ENCODE data around the gene SYDE1. TPM values are rescaled to one million over a fixed set of nuclear protein-coding genes. Genes with fewer than 3 reads are reported as not detected.

The SYDE1 gene
- total RNA-seq, 4 donors from 2014 or later = 10.9 to 35.2 (median 18.0) TPM

GRCh38 chr19:15111758-15112157 lies 4.6 kb downstream of the SYDE1 start:
- TF ChIP-seq CTCF (IDR thresholded peaks at IDR 0.05; ENCODE audit: low read depth) = no peak

- no peak for TF ChIP-seq CTCF (IDR thresholded peaks at IDR 0.05; ENCODE audit: low read depth)
These were observed 5.2 kb downstream of the SYDE1 start for GRCh38 chr19:15112385-15112784.

- TF ChIP-seq CTCF (IDR thresholded peaks at IDR 0.05; ENCODE audit: low read depth) = no peak
These were observed 6.3 kb downstream of the SYDE1 start for GRCh38 chr19:15113245-15114152.

GRCh38 chr19:15114153-15114540 lies 6.9 kb downstream of the SYDE1 start:
- TF ChIP-seq CTCF (IDR thresholded peaks at IDR 0.05; ENCODE audit: low read depth) = no peak

GRCh38 chr19:15115080-15115479 lies 7.9 kb downstream of the SYDE1 start:
- TF ChIP-seq CTCF (IDR thresholded peaks at IDR 0.05; ENCODE audit: low read depth) = no peak

DNA sequence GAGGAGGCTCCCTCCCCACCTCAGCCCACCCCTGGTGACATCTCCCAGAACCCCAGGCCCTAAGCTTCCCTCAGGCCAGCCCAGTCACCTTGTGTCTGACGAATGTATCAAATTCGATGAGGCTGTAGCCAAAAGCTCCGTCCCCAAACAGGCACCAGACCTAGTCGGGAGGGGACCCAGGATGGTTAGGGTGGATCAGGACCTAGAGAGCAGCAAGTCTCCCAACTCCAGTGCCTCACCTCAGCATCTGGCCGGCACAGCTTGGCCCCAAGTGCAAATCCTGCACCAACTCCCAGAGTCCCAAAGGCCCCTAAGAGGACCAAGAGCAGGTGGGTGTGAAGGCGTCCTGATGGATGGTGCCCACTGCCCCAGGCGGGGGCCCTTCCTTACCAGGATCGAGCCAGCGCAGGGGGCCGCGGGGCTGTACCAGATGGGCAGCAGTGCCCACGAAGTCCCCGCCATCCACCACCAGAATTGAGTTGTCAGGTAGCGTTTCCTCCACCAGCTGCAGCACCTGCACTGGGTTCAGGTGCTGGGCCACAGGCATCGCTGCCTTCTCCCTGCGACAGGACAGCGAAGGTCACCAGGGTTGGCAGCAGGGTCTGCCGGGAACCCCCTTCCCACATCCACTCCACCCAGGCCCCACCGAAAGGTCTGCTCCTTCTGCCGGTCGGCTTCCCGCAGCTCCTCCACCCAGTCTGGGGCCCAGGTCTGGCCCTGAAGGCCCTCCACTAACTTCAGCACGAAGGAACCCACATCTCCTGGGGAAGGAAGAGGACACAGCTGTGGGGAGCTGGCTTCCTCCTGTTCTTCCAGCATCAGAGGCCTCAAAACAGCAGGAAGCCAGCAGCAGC lies 8.8 kb downstream of the SYDE1 start:
- no peak for TF ChIP-seq CTCF (IDR thresholded peaks at IDR 0.05; ENCODE audit: low read depth)

GRCh38 chr19:15116856-15117255 lies 9.7 kb downstream of the SYDE1 start:
- no peak for TF ChIP-seq CTCF (IDR thresholded peaks at IDR 0.05; ENCODE audit: low read depth)

All from subcutaneous adipose tissue (tissue), 4 donors.